DND-41 (cell line): ENCODE measurements around the gene AATF.

Experiments
- CTCF ChIP-seq: IDR thresholded peaks from 2 replicates; pipeline ENCODE4 v1.5.1; 2012; ENCODE audit warnings: borderline replicate concordance, low read length, moderate library complexity, mild to moderate bottlenecking; ENCODE audit not compliant: poor library complexity, severe bottlenecking; ENCODE audit errors: extremely low read depth
- EZH2 ChIP-seq: IDR thresholded peaks from 3 replicates; pipeline ENCODE4 v1.6.1; 2012; ENCODE audit warnings: borderline replicate concordance, low read depth, mild to moderate bottlenecking, moderate library complexity, low read length, inconsistent platforms; ENCODE audit not compliant: severe bottlenecking

- TF ChIP-seq CTCF (no peak), EZH2 (no peak)
Observed at GRCh38 chr17:37059493-37059892, 110.7 kb downstream of the AATF start.
